Stomach smooth muscle (tissue), 2 donors: Measurements from ENCODE around the gene MUC2.

Source experiments
- H3K27ac ChIP-seq: one replicate; pipeline ENCODE4 v1.7.0; 2013; ENCODE audit warnings: mild to moderate bottlenecking, low read length, inconsistent platforms
- H3K27me3 ChIP-seq, 2 donors: one replicate each; pipeline ENCODE4 v1.7.0; 2013; ENCODE audit warnings: low read length in 2 of 2; ENCODE audit not compliant: insufficient read depth in 2 of 2, control insufficient read depth in 1 of 2
- H3K36me3 ChIP-seq, 2 donors: one replicate each; pipeline ENCODE4 v1.7.0; 2013; ENCODE audit warnings: low read length in 2 of 2; ENCODE audit not compliant: control insufficient read depth in 2 of 2, insufficient read depth in 2 of 2
- H3K4me1 ChIP-seq: one replicate; pipeline ENCODE4 v1.7.0; 2013; ENCODE audit warnings: low read length; ENCODE audit not compliant: control insufficient read depth, insufficient read depth
- H3K4me3 ChIP-seq, 2 donors: one replicate each; pipeline ENCODE4 v1.7.0; 2013; ENCODE audit warnings: low read length in 2 of 2
- H3K9ac ChIP-seq, 2 donors: one replicate each; pipeline ENCODE4 v1.7.0; 2013; ENCODE audit warnings: low read length in 2 of 2, mild to moderate bottlenecking in 1 of 2
- H3K9me3 ChIP-seq, 2 donors: one replicate each; pipeline ENCODE4 v1.7.0; 2013; ENCODE audit warnings: low read length in 2 of 2; ENCODE audit not compliant: control insufficient read depth in 2 of 2
- donor health status: healthy.
- donor health status: Pancreatic carcinoma.

The MUC2 gene

DNA sequence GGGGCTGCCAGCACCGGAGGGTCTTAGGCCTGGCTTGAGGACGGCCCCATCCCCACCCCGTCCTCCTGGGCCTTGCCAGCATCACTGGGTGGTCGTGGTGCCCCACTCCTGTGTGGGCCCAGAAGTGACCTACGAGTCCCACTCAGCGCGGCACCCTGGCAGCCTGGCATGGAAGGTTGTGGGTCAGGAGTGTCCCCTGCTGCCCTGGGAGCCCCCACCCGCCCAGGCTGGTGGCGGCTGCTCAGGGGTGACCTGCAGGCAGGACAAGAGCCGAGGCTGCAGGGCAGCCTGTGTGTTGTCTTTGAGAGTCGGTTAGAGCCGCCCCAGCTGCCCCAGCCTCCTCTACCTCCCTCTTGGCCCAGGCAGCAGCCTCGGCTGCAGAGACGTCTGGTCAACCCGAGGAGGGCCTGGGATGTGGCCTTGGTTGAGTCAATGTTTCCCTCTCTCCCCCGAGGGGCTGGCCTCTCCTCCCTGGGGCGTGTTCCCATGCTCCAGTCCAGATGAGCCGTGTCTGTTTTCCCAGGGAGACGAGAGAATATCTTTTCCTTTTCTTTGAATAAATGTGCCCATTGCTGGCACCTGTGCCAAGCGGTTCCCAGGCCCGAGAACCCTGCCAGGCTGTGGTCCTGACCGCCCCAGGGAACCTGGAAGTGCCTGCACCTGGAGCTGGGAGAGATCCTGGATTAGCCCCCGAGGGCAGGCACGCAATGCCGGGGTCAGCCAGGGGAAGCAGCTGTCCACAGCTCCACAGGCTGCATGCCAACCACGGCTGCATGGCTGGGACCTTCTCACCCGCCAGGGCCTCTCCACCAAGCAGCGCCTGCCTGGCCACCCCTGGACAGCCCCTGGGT is 47.4 kb downstream of the MUC2 start:
- Histone ChIP-seq H3K27ac (no peak overlapping the region), H3K36me3 (no peaks in the 10 kb centered on the region), H3K9ac (no peak overlapping the region), H3K4me3 (no peak overlapping the region), H3K9me3 (no peaks in the 10 kb centered on the region), H3K4me1 (no peaks in the 10 kb centered on the region), H3K27me3 (peaks cover 4 to 6% of the 10 kb centered on the region in 2 donors)

DNA sequence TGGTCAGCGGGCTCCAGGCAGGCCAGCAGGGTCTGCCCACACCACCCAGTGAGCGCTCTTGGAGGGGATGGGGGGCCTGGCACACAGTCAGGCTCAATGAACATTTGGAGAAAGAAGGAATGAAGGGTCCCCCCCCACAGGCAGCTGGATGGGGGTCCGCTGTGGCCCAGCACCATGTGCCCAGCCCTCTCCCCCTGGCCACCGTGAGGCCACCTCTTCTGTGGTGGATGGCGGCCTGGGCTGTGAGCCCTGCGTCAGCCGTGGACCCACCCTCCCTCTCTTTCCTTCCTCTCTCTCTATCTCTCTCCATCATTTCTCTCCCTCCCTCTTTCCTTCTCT is 48.0 kb downstream of the MUC2 start:
- Histone ChIP-seq H3K4me3 (no peak overlapping the region), H3K9ac (no peak overlapping the region), H3K27ac (no peak overlapping the region), H3K4me1 (no peaks in the 10 kb centered on the region), H3K9me3 (no peaks in the 10 kb centered on the region), H3K27me3 (peaks cover 4 to 6% of the 10 kb centered on the region in 2 donors), H3K36me3 (no peaks in the 10 kb centered on the region)

DNA sequence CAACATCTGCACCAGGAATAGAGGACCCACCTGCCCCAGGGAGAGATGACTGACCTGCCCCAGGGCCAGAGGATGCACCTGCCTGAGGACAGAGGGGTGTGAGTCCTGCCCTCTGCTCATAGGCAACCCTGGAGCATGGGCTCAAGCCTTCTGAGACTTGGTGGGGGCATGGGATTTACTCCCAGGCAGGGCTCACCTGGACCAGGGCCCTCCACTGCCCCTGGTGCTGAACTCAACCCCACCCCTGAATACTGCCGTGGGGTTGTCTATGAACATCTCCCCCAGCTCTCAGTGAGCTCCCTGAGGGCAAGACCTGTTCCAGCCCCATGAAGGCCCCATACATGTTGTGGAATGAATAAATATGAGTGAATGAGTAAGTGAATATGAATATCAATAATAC is 49.3 kb downstream of the MUC2 start:
- Histone ChIP-seq H3K4me1 (no peaks in the 10 kb centered on the region), H3K4me3 (no peak overlapping the region), H3K27ac (no peak overlapping the region), H3K36me3 (no peaks in the 10 kb centered on the region), H3K9ac (no peak overlapping the region), H3K27me3 (peaks cover 4 to 7% of the 10 kb centered on the region in 2 donors), H3K9me3 (no peaks in the 10 kb centered on the region)
